DOHH2 (cell line): ENCODE measurements around the gene DHX30.
"Not testable (repeated sequence)": the region's sequence is repeated elsewhere in the genome, so short reads cannot be mapped to it uniquely, and the experiment has no call there.

Source experiments
- H3F3A ChIP-seq: fragments of 200-600 bp; sonication (generic), shearing (Covaris generic); 2 replicates; pipeline ENCODE4 v1.6.0; 2016; ENCODE audit warnings: antibody characterized with exemption, mild to moderate bottlenecking; ENCODE audit not compliant: control insufficient read depth, insufficient read depth
- H3K27ac ChIP-seq: fragments of 200-600 bp; sonication (generic); 2 replicates; pipeline ENCODE4 v1.5.1; 2014; ENCODE audit warnings: low read depth, mild to moderate bottlenecking, low read length, moderate library complexity
- H3K27me3 ChIP-seq: fragments of 200-600 bp; sonication (generic); 2 replicates; pipeline ENCODE4 v1.6.1; 2014; ENCODE audit warnings: mild to moderate bottlenecking, low read length, mixed read lengths; ENCODE audit not compliant: control insufficient read depth
- H3K36me3 ChIP-seq: fragments of 200-600 bp; sonication (generic); 2 replicates; pipeline ENCODE4 v1.6.1; 2014; ENCODE audit warnings: mild to moderate bottlenecking, low read length, moderate library complexity, mixed read lengths; ENCODE audit not compliant: control insufficient read depth
- H3K4me1 ChIP-seq: fragments of 200-600 bp; sonication (generic); 2 replicates; pipeline ENCODE4 v1.6.1; 2014; ENCODE audit warnings: mild to moderate bottlenecking, low read length, mixed read lengths; ENCODE audit not compliant: control insufficient read depth
- H3K4me2 ChIP-seq: fragments of 200-600 bp; sonication (generic); 2 replicates; pipeline ENCODE4 v1.6.0; 2014; ENCODE audit warnings: mild to moderate bottlenecking, low read length, moderate library complexity
- H3K4me3 ChIP-seq: fragments of 200-600 bp; sonication (generic); 2 replicates; pipeline ENCODE4 v1.5.1; 2014; ENCODE audit warnings: mild to moderate bottlenecking, low read length, mixed read lengths
- H3K79me2 ChIP-seq: fragments of 200-600 bp; sonication (generic); 2 replicates; pipeline ENCODE4 v1.6.1; 2014; ENCODE audit warnings: mild to moderate bottlenecking, low read length, mixed read lengths; ENCODE audit not compliant: control insufficient read depth
- H3K9me2 ChIP-seq: fragments of 200-600 bp; sonication (generic); replicated peaks from 2 replicates; pipeline ENCODE4 v1.6.1; 2014; ENCODE audit warnings: mild to moderate bottlenecking, low read length, mixed read lengths; ENCODE audit not compliant: control insufficient read depth
- H3K9me3 ChIP-seq: fragments of 200-600 bp; sonication (generic); 2 replicates; pipeline ENCODE4 v1.6.1; 2014; ENCODE audit warnings: antibody characterized with exemption, low read length, mixed read lengths; ENCODE audit not compliant: control insufficient read depth, insufficient read depth
- H4K20me1 ChIP-seq: fragments of 200-600 bp; sonication (generic); 2 replicates; pipeline ENCODE4 v1.6.0; 2014; ENCODE audit warnings: low read depth, mild to moderate bottlenecking, antibody characterized with exemption, low read length, moderate library complexity; ENCODE audit not compliant: control insufficient read depth, insufficient read depth
- EZH2phosphoT487 ChIP-seq: fragments of 200-600 bp; sonication (generic); IDR thresholded peaks from 2 replicates; pipeline ENCODE4 v1.6.1; 2017; ENCODE audit warnings: borderline replicate concordance, mild to moderate bottlenecking, antibody characterized with exemption, low read length, moderate library complexity, mixed read lengths
- TF ChIP-seq, protein P1 (sequence below): fragments of 200-600 bp; sonication (generic); IDR thresholded peaks from one replicate; pipeline ENCODE4 v1.5.1; 2014; ENCODE audit warnings: antibody characterized with exemption, mild to moderate bottlenecking, low read depth, low read length; ENCODE audit not compliant: poor library complexity, severe bottlenecking

Gene DHX30

DNA sequence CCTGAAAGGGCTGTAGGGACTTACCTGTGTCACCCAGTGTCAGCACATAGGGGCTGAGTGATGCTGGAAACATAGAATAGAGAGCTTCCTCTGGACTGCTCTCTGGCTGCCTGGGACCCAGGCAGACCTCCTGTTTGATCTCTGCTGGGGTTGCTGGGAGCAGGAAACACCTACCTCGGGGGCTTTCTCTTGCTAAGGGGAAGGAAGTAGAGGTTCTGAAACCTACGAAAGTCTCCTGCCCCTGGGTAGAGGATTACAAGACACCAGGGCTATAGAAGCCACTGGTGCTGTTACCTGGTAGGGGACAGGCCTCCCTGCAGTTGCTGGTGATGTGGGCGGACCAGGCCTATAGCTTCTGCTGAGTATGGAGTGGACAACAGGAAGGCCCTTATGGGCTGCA, 81.7 kb downstream of the DHX30 start:
- no peak overlapping the region for H3K27ac ChIP-seq
- no peaks in the 10 kb centered on the region for H4K20me1 ChIP-seq
- H3K4me3 ChIP-seq: no peak overlapping the region
- no peaks in the 10 kb centered on the region for H3K9me3 ChIP-seq
- H3K27me3 ChIP-seq: no peaks in the 10 kb centered on the region
- no peaks in the 10 kb centered on the region; the same call in 1 of the 2 replicates for H3K36me3 ChIP-seq
- no peak overlapping the region for H3K4me2 ChIP-seq
- H3K79me2 ChIP-seq: no peaks in the 10 kb centered on the region
- no peaks in the 10 kb centered on the region for H3F3A ChIP-seq
- TF ChIP-seq, protein P1, sequence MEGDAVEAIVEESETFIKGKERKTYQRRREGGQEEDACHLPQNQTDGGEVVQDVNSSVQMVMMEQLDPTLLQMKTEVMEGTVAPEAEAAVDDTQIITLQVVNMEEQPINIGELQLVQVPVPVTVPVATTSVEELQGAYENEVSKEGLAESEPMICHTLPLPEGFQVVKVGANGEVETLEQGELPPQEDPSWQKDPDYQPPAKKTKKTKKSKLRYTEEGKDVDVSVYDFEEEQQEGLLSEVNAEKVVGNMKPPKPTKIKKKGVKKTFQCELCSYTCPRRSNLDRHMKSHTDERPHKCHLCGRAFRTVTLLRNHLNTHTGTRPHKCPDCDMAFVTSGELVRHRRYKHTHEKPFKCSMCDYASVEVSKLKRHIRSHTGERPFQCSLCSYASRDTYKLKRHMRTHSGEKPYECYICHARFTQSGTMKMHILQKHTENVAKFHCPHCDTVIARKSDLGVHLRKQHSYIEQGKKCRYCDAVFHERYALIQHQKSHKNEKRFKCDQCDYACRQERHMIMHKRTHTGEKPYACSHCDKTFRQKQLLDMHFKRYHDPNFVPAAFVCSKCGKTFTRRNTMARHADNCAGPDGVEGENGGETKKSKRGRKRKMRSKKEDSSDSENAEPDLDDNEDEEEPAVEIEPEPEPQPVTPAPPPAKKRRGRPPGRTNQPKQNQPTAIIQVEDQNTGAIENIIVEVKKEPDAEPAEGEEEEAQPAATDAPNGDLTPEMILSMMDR: no peak
- no peak for TF ChIP-seq EZH2phosphoT487
- no peaks in the 10 kb centered on the region for H3K9me2 ChIP-seq
- no peaks in the 10 kb centered on the region for H3K4me1 ChIP-seq

DNA sequence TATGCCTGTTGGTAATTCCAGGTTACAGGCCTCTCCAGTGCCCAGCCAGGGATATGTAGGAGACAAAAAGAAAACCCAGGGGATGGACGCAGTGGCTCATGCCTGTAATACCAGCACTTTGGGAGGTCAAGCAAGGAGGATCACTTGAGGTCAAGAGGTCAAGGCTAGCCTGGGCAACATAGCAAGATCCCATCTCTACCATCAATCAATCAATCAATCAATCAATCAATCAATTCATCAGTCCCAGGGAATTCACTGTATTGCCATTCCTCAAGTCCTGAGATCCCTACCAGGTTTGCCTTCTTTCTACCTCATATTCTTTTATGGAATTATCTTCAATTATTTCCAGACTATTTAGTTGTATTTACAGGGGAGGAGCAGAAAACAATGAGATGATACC, 82.2 kb downstream of the DHX30 start:
- Histone ChIP-seq H3F3A (no peaks in the 10 kb centered on the region), H3K4me3 (no peak overlapping the region), H3K79me2 (no peaks in the 10 kb centered on the region), H3K9me2 (no peaks in the 10 kb centered on the region), H3K9me3 (no peaks in the 10 kb centered on the region), H3K27me3 (no peaks in the 10 kb centered on the region), H3K4me2 (no peak overlapping the region), H3K36me3 (no peaks in the 10 kb centered on the region; the same call in 1 of the 2 replicates), H4K20me1 (no peaks in the 10 kb centered on the region), H3K27ac (no peak overlapping the region), H3K4me1 (no peaks in the 10 kb centered on the region)
- TF ChIP-seq, protein P1: no peak

DNA sequence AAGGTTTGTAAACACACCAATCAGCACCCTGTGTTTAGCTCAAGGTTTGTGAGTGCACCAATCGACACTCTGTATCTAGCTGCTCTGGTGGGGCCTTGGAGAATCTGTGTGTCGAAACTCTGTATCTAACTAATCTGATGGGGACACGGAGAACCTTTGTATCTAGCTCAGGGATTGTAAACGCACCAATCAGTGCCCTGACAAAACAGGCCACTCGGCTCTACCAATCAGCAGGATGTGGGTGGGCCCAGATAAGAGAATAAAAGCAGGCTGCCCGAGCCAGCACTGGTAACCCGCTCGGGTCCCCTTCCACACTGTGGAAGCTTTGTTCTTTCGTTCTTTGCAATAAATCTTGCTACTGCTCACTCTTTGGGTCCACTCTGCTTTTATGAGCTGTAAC, 85.1 kb downstream of the DHX30 start:
- H3K4me2 ChIP-seq, H3K4me1 ChIP-seq, H3K4me3 ChIP-seq, H4K20me1 ChIP-seq, H3K36me3 ChIP-seq, H3K27ac ChIP-seq, H3K9me3 ChIP-seq, H3F3A ChIP-seq, H3K27me3 ChIP-seq, H3K79me2 ChIP-seq, H3K9me2 ChIP-seq: not testable (repeated sequence)

DNA sequence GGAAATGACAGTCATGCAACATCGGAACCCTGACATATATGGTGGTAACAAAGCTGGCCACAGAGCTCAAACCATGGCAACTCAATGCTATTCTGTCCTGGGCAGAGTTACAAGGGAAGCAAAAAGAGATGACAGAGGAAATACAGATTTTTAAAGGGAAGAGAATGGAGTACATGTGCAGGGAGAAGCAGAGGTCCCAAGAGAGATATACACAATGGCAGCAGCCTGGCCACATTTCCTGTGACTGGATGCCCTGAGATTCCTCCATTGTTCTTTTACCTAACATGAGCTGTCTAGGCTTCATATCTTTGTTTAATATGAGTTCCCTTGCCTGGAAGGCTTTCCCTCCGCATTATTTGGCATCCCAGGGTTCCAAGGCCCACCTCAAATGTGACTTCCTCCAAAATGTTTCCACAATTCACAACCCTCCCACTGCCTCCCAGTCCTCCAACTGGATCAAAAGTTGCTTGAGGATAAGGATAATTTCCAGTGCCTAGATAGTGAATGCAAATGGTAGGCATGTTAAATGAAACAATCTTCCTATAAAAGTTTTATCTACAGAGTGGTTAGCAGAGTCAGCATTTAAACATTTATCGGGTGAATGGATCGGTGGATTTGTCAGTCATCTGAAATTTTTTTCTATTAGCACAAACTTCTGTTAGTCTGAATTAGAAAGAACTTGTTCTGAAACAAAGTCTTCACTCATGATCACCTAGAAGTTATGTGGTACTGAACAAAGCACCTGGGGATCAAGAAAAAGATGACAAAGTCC, 86.2 kb downstream of the DHX30 start:
- Histone ChIP-seq H3K9me2 (no peaks in the 10 kb centered on the region), H3K36me3 (peaks cover 5% of the 10 kb centered on the region), H3K4me2 (no peak overlapping the region), H3K9me3 (no peaks in the 10 kb centered on the region), H3K27me3 (no peaks in the 10 kb centered on the region), H4K20me1 (no peaks in the 10 kb centered on the region), H3K79me2 (no peaks in the 10 kb centered on the region), H3F3A (no peaks in the 10 kb centered on the region), H3K4me1 (no peaks in the 10 kb centered on the region), H3K27ac (no peak overlapping the region), H3K4me3 (no peak overlapping the region)
- TF ChIP-seq EZH2phosphoT487: no peak
- TF ChIP-seq, protein P1: no peak
